ENCODE data around the gene SPOP.

GRCh38 chr17:49552070-49552751 lies 125.7 kb downstream of the SPOP start:
- TF ChIP-seq EP300 (IDR thresholded peaks at IDR 0.05) (no peak), CTCF (IDR thresholded peaks at IDR 0.05) (no peak), POLR2A (IDR thresholded peaks at IDR 0.05) (no peak)

All from ovary (tissue), 3 donors.